Measurements from ENCODE around the gene GALNT10. TPM values are rescaled to one million over a fixed set of nuclear protein-coding genes. Genes with fewer than 3 reads are reported as not detected.

The GALNT10 gene
- total RNA-seq, 1 donor from 2014 or later: 11.5 TPM

DNA sequence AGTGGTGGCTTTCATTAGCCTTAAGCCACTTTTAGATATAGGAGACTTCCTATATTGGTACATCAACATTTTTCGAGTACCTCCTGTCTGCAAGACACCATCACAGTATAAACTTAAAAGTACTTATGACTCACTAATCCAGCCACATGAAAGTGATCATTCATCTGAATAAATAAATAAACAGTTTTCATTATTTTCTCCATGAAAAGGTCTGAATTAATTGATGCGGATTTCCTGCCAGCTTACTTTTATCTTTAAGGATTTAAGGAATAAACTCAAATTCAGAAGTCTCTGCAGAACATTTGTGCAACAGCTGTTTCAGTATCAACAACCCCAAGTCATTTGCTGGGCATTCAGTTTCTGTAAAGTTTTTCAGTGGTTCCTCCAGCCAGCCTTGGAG, 259.3 kb downstream of the GALNT10 start:
- H3K36me3 ChIP-seq: peaks cover 0 to 39% of the 10 kb centered on the region in 2 donors
- peaks cover 35% of the 10 kb centered on the region for H3K4me1 ChIP-seq
- intact Hi-C loops (cut with DNase I): no loop called here
- no peak overlapping the region for H3K27ac ChIP-seq
- H3K4me3 ChIP-seq: no peak overlapping the region
- H3K27me3 ChIP-seq: no peaks in the 10 kb centered on the region
- DNase-seq (ENCODE audit: extremely low spot score in 2 of 2): no peak
- no peak for TF ChIP-seq POLR2AphosphoS5 (IDR thresholded peaks at IDR 0.05; ENCODE audit: insufficient read depth in 1 of 2, low read depth in 1 of 2)
- TF ChIP-seq, protein P1, sequence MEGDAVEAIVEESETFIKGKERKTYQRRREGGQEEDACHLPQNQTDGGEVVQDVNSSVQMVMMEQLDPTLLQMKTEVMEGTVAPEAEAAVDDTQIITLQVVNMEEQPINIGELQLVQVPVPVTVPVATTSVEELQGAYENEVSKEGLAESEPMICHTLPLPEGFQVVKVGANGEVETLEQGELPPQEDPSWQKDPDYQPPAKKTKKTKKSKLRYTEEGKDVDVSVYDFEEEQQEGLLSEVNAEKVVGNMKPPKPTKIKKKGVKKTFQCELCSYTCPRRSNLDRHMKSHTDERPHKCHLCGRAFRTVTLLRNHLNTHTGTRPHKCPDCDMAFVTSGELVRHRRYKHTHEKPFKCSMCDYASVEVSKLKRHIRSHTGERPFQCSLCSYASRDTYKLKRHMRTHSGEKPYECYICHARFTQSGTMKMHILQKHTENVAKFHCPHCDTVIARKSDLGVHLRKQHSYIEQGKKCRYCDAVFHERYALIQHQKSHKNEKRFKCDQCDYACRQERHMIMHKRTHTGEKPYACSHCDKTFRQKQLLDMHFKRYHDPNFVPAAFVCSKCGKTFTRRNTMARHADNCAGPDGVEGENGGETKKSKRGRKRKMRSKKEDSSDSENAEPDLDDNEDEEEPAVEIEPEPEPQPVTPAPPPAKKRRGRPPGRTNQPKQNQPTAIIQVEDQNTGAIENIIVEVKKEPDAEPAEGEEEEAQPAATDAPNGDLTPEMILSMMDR (IDR thresholded peaks at IDR 0.05): no peak
- no peak for TF ChIP-seq POLR2A (IDR thresholded peaks at IDR 0.05)
- H3K9me3 ChIP-seq: no peaks in the 10 kb centered on the region

DNA sequence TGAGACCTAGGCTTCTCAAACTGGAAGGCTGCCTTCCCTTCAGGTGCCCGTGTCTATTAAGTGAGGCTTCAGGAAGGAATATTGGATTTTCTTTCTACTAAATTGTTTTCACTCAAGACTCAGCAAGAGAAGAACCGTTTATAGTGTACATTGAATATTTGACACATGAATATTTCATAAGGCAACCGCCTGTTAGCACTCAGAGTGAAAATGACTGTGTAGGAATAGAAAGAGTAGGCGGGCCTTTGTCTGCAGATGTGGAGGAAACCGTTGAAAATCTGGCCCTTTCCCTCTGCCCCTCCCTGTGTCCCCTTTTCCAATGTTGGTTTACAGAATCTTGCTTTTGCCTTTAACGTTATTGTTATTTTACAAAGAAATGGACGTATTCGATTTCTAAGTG, 261.4 kb downstream of the GALNT10 start:
- intact Hi-C loops (cut with DNase I): no loop called here
- peaks cover 31% of the 10 kb centered on the region for H3K4me1 ChIP-seq
- no peak overlapping the region for H3K4me3 ChIP-seq
- no peak overlapping the region for H3K27ac ChIP-seq
- H3K36me3 ChIP-seq: peaks cover 0 to 61% of the 10 kb centered on the region in 2 donors
- H3K9me3 ChIP-seq: no peaks in the 10 kb centered on the region
- no peak for DNase-seq (ENCODE audit: extremely low spot score in 2 of 2)
- H3K27me3 ChIP-seq: no peaks in the 10 kb centered on the region
- TF ChIP-seq POLR2AphosphoS5 (IDR thresholded peaks at IDR 0.05; ENCODE audit: insufficient read depth in 1 of 2, low read depth in 1 of 2) (no peak), POLR2A (IDR thresholded peaks at IDR 0.05) (no peak)
- TF ChIP-seq, protein P1 (IDR thresholded peaks at IDR 0.05): no peak

DNA sequence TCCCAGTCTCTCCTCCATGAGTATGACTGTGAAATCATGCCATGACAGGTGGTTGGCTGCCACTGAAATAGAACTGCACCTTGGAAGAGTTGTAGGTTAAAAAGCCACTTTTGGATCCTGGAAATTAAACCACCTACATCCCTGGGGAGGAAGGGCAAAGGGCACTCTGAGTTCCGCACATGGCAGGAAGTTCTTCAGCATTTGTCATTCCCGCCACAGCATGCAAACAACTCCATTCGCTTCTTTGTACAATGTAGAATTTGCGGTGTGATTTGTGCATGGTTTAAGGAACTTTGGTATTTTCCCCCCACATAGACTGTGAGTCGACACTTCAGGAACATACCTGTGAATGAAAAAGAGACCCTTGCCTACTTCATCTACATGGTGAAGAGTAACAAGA, 265.1 kb downstream of the GALNT10 start:
- intact Hi-C loops (cut with DNase I): no loop called here

DNA sequence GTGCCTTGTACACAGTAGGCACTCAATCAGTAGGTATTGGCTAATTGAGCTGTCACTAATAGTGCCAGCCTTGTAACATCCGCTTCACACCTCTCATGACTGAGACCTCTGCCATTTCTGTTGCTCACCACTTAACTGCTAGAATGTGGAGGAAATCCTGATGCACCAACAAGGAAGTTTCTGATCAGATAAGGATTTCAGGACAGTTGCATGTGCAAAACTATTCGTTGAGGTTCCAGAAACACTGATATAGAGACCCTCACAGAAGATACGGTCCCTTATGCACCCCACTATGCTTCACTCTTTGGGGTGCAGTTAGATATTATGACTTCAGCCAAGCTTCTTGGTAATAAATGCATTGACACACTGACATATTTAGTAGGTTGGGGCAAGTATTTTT, 266.0 kb downstream of the GALNT10 start:
- Histone ChIP-seq H3K4me3 (no peak overlapping the region), H3K27me3 (no peaks in the 10 kb centered on the region), H3K27ac (no peak overlapping the region), H3K4me1 (no peaks in the 10 kb centered on the region), H3K36me3 (peaks cover 0 to 71% of the 10 kb centered on the region in 2 donors), H3K9me3 (no peaks in the 10 kb centered on the region)
- intact Hi-C loops (cut with DNase I): no loop called here
- no peak for DNase-seq (ENCODE audit: extremely low spot score in 2 of 2)
- TF ChIP-seq, protein P1 (IDR thresholded peaks at IDR 0.05): no peak
- TF ChIP-seq POLR2AphosphoS5 (IDR thresholded peaks at IDR 0.05; ENCODE audit: insufficient read depth in 1 of 2, low read depth in 1 of 2): no peak

More for the DNA sequence above, 265.1 kb downstream of the GALNT10 start:
- Histone ChIP-seq H3K9me3 (no peaks in the 10 kb centered on the region), H3K4me1 (peaks cover under 1% of the 10 kb centered on the region), H3K27me3 (no peaks in the 10 kb centered on the region), H3K36me3 (peaks cover 0 to 80% of the 10 kb centered on the region in 2 donors), H3K4me3 (no peak overlapping the region), H3K27ac (no peak overlapping the region)
- no peak for DNase-seq (ENCODE audit: extremely low spot score in 2 of 2)
- TF ChIP-seq POLR2A (IDR thresholded peaks at IDR 0.05): no peak
- TF ChIP-seq POLR2AphosphoS5 (IDR thresholded peaks at IDR 0.05; ENCODE audit: insufficient read depth in 1 of 2, low read depth in 1 of 2): no peak
- TF ChIP-seq, protein P1 (IDR thresholded peaks at IDR 0.05): no peak

DNA sequence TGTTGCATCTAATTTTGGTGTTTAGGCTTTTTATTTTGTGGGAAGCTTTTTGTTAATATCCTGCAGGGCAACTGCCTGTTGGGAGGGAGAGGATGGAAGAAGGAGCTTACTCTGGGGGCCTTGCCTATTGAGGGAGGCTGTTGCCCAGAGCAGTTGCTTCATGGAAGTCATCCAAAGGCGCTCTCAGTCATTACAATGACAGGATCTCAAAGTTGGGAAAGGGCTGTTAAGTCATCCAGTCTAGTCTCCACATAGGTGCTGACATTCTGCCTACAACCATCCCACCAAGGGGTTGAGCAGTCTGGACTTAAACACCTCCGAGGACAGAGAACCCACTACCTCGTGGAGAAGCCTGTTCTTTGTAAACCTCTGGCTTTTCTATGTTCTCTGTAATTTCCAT, 268.5 kb downstream of the GALNT10 start:
- H3K36me3 ChIP-seq: peaks cover 0 to 46% of the 10 kb centered on the region in 2 donors
- no peaks in the 10 kb centered on the region for H3K9me3 ChIP-seq
- H3K27ac ChIP-seq: no peak overlapping the region
- TF ChIP-seq POLR2A (IDR thresholded peaks at IDR 0.05) (no peak), POLR2AphosphoS5 (IDR thresholded peaks at IDR 0.05; ENCODE audit: insufficient read depth in 1 of 2, low read depth in 1 of 2) (no peak)
- intact Hi-C loops (cut with DNase I): no loop called here
- no peak overlapping the region for H3K4me3 ChIP-seq
- no peaks in the 10 kb centered on the region for H3K4me1 ChIP-seq
- H3K27me3 ChIP-seq: no peaks in the 10 kb centered on the region
- DNase-seq (ENCODE audit: extremely low spot score in 2 of 2): no peak
